SHP77 treated with DMSO at 0.1 percent for 48 hours (cell line): ENCODE measurements around the gene TSPAN18.

Experiments used
- DNase-seq: peaks from one replicate; lab custom pipeline; 2025; lab: John Stamatoyannopoulos, UW

The TSPAN18 gene

GRCh38 chr11:44942029-44942955, 215.5 kb downstream of the TSPAN18 start:
- DNase-seq = no peak

GRCh38 chr11:44943118-44943517, 216.4 kb downstream of the TSPAN18 start:
- DNase-seq = no peak

GRCh38 chr11:44943696-44944095, 216.9 kb downstream of the TSPAN18 start:
- DNase-seq = peak; percentile 17

GRCh38 chr11:44944181-44944852, 217.6 kb downstream of the TSPAN18 start:
- DNase-seq = no peak

GRCh38 chr11:44944853-44945235, 218.1 kb downstream of the TSPAN18 start:
- no peak for DNase-seq

- DNase-seq = no peak
Observed at GRCh38 chr11:44945666-44946065, 218.9 kb downstream of the TSPAN18 start.

- DNase-seq = no peak
Observed at GRCh38 chr11:44946263-44946662, 219.5 kb downstream of the TSPAN18 start.

GRCh38 chr11:44947114-44947513, 220.4 kb downstream of the TSPAN18 start:
- DNase-seq = no peak

GRCh38 chr11:44948155-44948554, 221.4 kb downstream of the TSPAN18 start:
- no peak for DNase-seq

- no peak for DNase-seq
Observed at GRCh38 chr11:44949160-44950030, 222.6 kb downstream of the TSPAN18 start.

- DNase-seq = no peak
Observed at GRCh38 chr11:44950031-44950624, 223.4 kb downstream of the TSPAN18 start.

- DNase-seq = no peak
Observed at GRCh38 chr11:44950625-44951476, 224.1 kb downstream of the TSPAN18 start, which contains the start of gene TP53I11. TSS of gene TP53I11 (minus strand) at chr11:44950883. CDS start at chr11:44938335, 12,548 bp downstream.

- DNase-seq = no peak
Observed at GRCh38 chr11:44952082-44952481, 225.3 kb downstream of the TSPAN18 start.

GRCh38 chr11:44952500-44953260, 225.9 kb downstream of the TSPAN18 start:
- no peak for DNase-seq

- no peak for DNase-seq
Observed at GRCh38 chr11:44954051-44954906, 227.5 kb downstream of the TSPAN18 start.

GRCh38 chr11:44955015-44955738, 228.4 kb downstream of the TSPAN18 start:
- peak; percentile 8 for DNase-seq

- DNase-seq = no peak
Observed at GRCh38 chr11:44957040-44957515, 230.3 kb downstream of the TSPAN18 start.
